WI38 (cell line): Measurements from ENCODE around the gene PDE4A.

Experiments
- H3K4me3 ChIP-seq: 2 replicates; pipeline ENCODE4 v1.5.1; 2011; ENCODE audit warnings: low read depth, mild to moderate bottlenecking, control low read depth, low read length
- TF ChIP-seq, protein P1 (sequence below): IDR thresholded peaks from 2 replicates; pipeline ENCODE4 v1.5.1; 2012; ENCODE audit warnings: low read depth, mild to moderate bottlenecking, control low read depth, low read length

Gene PDE4A

DNA sequence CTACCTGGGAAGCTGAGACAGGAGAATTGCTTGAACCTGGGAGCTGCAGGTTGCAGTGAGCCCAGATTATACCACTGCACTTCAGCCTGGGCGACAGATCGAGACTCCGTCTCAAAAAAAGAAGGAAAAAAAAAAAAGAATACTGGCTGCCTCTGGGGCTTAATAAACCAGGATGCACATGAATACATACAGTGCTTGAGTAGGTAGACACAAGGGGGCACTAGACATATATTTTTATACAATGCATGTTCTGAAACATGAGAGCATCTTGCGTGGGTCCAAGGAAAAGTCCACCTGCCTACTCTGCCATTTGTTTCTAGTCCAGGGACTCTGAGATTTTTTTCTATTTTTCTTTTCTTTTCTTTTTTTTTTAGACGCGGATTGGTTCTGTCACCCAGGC is 51.6 kb downstream of the PDE4A start:
- no peak overlapping the region for H3K4me3 ChIP-seq
- TF ChIP-seq, protein P1, sequence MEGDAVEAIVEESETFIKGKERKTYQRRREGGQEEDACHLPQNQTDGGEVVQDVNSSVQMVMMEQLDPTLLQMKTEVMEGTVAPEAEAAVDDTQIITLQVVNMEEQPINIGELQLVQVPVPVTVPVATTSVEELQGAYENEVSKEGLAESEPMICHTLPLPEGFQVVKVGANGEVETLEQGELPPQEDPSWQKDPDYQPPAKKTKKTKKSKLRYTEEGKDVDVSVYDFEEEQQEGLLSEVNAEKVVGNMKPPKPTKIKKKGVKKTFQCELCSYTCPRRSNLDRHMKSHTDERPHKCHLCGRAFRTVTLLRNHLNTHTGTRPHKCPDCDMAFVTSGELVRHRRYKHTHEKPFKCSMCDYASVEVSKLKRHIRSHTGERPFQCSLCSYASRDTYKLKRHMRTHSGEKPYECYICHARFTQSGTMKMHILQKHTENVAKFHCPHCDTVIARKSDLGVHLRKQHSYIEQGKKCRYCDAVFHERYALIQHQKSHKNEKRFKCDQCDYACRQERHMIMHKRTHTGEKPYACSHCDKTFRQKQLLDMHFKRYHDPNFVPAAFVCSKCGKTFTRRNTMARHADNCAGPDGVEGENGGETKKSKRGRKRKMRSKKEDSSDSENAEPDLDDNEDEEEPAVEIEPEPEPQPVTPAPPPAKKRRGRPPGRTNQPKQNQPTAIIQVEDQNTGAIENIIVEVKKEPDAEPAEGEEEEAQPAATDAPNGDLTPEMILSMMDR, result 0 out of 2 replicates have a peak, but pooled peaks have one; percentile 7

DNA sequence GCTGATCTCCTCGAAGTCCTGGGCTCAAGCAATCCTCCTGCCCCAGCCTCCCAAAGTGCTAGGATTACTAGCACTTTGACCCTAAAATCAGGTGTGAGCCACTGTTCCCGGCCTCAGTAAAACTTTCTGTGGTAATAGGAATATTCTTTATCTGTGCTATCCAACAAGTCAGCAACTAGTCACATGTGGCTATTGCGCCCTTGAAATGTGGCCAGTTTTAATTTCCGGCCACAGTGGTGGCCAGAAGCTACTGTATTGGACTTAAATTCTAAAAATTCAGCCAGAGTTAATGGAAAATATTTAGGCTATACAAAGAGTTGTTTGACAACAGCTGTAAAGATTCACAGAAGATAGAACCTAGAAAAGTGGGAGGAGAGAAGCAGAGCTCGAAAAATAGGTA is 52.9 kb downstream of the PDE4A start:
- TF ChIP-seq, protein P1, result no peak
- no peak overlapping the region for H3K4me3 ChIP-seq

DNA sequence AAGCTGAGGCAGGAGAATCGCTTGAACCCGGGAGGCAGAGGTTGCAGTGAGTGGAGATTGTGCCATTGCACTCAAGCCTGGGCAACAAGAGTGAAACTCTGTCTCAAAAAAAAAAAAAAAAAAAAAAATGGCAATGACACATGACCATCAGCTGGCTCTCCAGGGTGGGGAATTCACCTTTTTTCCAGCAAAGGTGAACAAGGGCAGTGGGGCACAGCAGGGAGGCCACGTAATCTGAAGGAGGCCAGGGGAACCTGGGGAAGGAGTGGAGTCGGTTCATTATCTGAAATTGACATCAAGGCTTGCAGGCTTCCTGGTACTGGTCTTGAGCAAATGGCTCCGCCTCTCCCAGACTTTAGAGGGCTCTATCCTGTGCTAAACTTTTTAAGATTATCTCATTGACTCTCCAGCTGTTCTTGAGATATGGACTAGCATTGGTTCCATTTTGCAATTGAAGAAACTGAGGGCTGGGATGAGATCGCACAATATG is 54.7 kb downstream of the PDE4A start:
- H3K4me3 ChIP-seq, result no peak overlapping the region
- TF ChIP-seq, protein P1, result no peak

DNA sequence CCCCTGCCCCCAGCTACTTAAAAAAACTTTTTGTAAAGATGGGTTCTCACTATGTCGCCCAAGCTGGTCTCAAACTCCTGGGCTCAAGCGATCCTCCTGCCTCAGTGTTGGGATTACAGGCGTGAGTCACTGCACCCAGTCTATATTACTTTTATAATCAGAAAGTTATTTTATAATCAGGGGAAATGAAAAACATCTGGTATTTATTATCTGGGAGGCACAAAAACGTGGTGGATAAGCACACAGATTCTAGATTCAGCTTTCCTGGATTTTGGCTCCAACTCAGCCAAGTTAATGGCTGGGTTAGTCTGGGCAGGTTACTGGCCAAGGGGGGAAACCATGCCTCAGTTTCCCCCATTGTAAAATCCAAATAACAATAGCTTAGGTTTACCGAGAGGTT is 58.1 kb downstream of the PDE4A start:
- TF ChIP-seq, protein P1, result no peak
- no peak overlapping the region for H3K4me3 ChIP-seq

DNA sequence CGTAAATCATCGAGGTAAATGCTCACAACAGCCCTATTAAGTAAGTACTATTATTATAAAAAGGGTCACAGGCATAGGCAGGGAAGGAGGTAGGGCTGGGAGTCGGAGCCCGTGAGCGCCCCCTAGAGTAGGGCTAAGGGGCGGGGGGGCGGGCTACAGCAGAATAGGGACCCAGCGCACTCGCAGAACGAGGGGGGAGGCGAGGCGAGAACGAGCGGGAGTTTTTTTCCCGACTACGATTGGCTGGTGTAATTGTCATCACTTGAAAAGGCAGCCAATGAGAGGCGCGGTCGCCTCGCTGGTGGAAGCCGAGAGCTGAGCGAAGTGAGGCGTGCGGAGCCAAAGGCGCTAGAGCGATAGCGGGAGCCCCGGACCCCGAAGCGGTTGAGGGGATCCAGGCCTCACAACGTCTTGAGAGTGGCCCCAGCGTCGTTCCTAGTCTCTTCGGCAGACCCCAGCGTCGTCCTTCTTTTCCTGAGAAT is 58.6 kb downstream of the PDE4A start:
- TF ChIP-seq, protein P1, result no peak
- peak overlapping the region; percentile 29 for H3K4me3 ChIP-seq

DNA sequence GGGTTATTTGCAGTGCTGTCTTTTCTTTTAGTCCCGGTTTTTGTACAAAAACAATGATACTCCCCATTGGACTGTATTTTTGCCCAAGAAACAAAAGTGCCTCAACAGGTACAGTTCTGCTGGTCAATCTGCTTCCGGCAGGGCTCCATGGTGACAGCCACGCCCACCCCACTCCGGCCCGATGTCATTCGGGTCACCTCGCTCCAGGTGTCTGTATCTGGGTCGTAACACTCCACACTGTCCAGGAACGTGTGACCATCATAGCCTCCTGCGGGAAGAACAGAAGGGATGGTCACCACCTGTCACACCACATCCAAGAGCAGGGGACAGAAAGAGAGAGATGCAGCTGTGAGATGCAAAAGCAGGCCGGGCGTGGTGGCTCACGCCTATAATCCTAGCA is 66.2 kb downstream of the PDE4A start:
- H3K4me3 ChIP-seq, result no peak overlapping the region
- TF ChIP-seq, protein P1, result no peak

DNA sequence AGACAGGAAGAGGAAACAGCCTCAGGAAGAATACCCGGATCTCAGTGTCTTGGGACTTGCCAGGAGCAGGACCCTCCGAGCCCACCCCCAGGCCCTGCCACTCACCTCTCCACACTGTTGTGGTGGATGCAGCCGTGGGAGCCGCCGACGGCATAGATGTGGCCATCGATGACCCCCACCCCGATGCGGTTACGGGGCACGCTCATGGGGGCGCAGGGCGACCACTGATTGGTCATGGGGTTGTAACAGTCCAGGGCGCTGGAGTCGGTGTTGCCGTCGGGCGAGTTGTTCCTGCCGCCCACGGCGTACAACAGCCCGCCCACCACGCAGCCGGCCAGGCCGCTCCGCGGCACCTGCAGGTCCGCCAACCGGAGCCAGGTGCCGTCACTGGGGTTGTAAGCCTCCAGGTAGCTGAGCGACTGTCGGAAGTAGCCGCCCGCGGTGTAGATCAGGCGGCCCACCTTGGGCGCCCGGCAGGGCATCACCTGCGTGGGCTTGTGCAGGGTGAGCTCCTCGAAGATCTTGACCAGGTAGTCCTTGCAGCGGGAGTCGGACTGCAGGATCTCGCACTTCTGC is 71.2 kb downstream of the PDE4A start:
- TF ChIP-seq, protein P1, result no peak

More for the DNA sequence above, 71.2 kb downstream of the PDE4A start:
- no peak overlapping the region for H3K4me3 ChIP-seq
